ENCODE measurements around the gene UTP18. TPM values are rescaled to one million over a fixed set of nuclear protein-coding genes. Genes with fewer than 3 reads are reported as not detected.
A peak's percentile ranks its signal among the peaks of the same experiment; 100 is the strongest.

UTP18 gene
- total and polyA plus RNA-seq, 9 of the 15 experiments (the other 6 are each of a cell fraction or from before 2014, with no cell fraction given): 31.1 to 99.2 (median 66.7) TPM

GRCh38 chr17:51259564-51260236 is 646 bp upstream of the UTP18 start, which contains the start of gene MBTD1 (continued):
- TF ChIP-seq ZNF407 (IDR thresholded peaks at IDR 0.05; ENCODE audit: low read depth) (peak; percentile 97), JUNB (CRISPR knock-in tag; conservative IDR thresholded peaks at IDR 0.05) (no peak), ASH1L (IDR thresholded peaks at IDR 0.05; ENCODE audit: borderline replicate concordance, low read depth, partially characterized antibody) (no peak), TFAM (CRISPR knock-in tag; conservative IDR thresholded peaks at IDR 0.05) (no peak), ZNF766 (CRISPR knock-in tag; conservative IDR thresholded peaks at IDR 0.05) (0 out of 2 replicates have a peak, but pooled peaks have one; percentile 5), DIDO1 (tag; IDR thresholded peaks at IDR 0.05; ENCODE audit: low read depth) (no peak), FOXK2 (conservative IDR thresholded peaks at IDR 0.05 in 1 of 2, IDR thresholded peaks at IDR 0.05 in 1 of 2; ENCODE audit: low read depth in 2 of 2) (peak in 1 of 2 experiments; percentile 92; a peak in 2 of 4 replicates), FOXO4 (CRISPR knock-in tag; IDR thresholded peaks at IDR 0.05) (no peak), MXI1 (IDR thresholded peaks at IDR 0.05; ENCODE audit: low read depth, low read length) (no peak), MAFK (IDR thresholded peaks at IDR 0.05; ENCODE audit: low read length) (no peak), ZNF239 (CRISPR knock-in tag; IDR thresholded peaks at IDR 0.05) (no peak), UBTF (IDR thresholded peaks at IDR 0.05; ENCODE audit: borderline replicate concordance in 1 of 2, low read depth in 2 of 2, low read length in 2 of 2) (no peak), ZBTB1 (CRISPR knock-in tag; IDR thresholded peaks at IDR 0.05; ENCODE audit: borderline replicate concordance, low read depth) (no peak), NR4A1 (CRISPR knock-in tag; IDR thresholded peaks at IDR 0.05) (no peak), NR4A1 (tag; IDR thresholded peaks at IDR 0.05) (no peak), MTF1 (CRISPR knock-in tag; IDR thresholded peaks at IDR 0.05; ENCODE audit: borderline replicate concordance) (no peak)
